ENCODE measurements around the gene SETD4.

The SETD4 gene

GRCh38 chr21:35991131-35991530 lies 69.2 kb downstream of the SETD4 start:
- H4K91ac ChIP-seq (ENCODE audit: low read length): no peak overlapping the region
- no peaks in the 10 kb centered on the region for H3K9me3 ChIP-seq (ENCODE audit: control insufficient read depth, low read length)
- no peaks in the 10 kb centered on the region for H3K36me3 ChIP-seq (ENCODE audit: control insufficient read depth in 1 of 2, insufficient read depth in 2 of 2, low read depth in 1 of 2, low read length in 2 of 2)
- H2BK120ac ChIP-seq (ENCODE audit: low read depth, low read length): no peak overlapping the region
- H4K8ac ChIP-seq (ENCODE audit: low read length): no peak overlapping the region
- no peak overlapping the region for H3K27ac ChIP-seq (ENCODE audit: low read length, poor library complexity, severe bottlenecking)
- DNase-seq: no peak
- no peak overlapping the region for H3K9ac ChIP-seq (ENCODE audit: low read length)
- no peak overlapping the region for H2BK12ac ChIP-seq (ENCODE audit: low read length in 2 of 2)
- no peak overlapping the region for H3K4me2 ChIP-seq (ENCODE audit: low read length, poor library complexity, severe bottlenecking)
- H3K4ac ChIP-seq (ENCODE audit: low read depth in 1 of 2, low read length in 2 of 2): no peak overlapping the region
- WGBS: 89% methylated on average over 6 of the region's 6 CpGs
- no peak overlapping the region for H2BK15ac ChIP-seq (ENCODE audit: low read depth, poor library complexity, severe bottlenecking)
- H3K14ac ChIP-seq (ENCODE audit: low read length in 2 of 2): no peak overlapping the region
- H3K79me1 ChIP-seq (replicated peaks; ENCODE audit: low read length, poor library complexity, severe bottlenecking): no peaks in the 10 kb centered on the region
- H3K27me3 ChIP-seq (ENCODE audit: control insufficient read depth in 1 of 2, insufficient read depth in 1 of 2, low read length in 2 of 2): peaks cover 10 to 35% of the 10 kb centered on the region in 2 experiments
- no peak overlapping the region for H2AFZ ChIP-seq (ENCODE audit: low read depth, low read length)
- no peak overlapping the region for H3K4me3 ChIP-seq (ENCODE audit: insufficient read depth in 1 of 2, low read depth in 1 of 2, low read length in 2 of 2)
- no peaks in the 10 kb centered on the region for H3K4me1 ChIP-seq (ENCODE audit: control insufficient read depth, insufficient read depth, low read depth, low read length)
- H3K23ac ChIP-seq (ENCODE audit: low read length in 2 of 2): no peak overlapping the region
- H3K18ac ChIP-seq (ENCODE audit: low read depth in 1 of 2, low read length in 2 of 2): no peak overlapping the region
- H2BK5ac ChIP-seq (ENCODE audit: low read depth, low read length, poor library complexity, severe bottlenecking): no peak overlapping the region
- H2AK5ac ChIP-seq (ENCODE audit: low read length, severe bottlenecking): no peak overlapping the region

GRCh38 chr21:35990609-35991008 lies 69.7 kb downstream of the SETD4 start:
- no peak overlapping the region for H2BK15ac ChIP-seq (ENCODE audit: low read depth, poor library complexity, severe bottlenecking)
- WGBS: 92% methylated on average over 7 of the region's 9 CpGs
- peaks cover 8 to 35% of the 10 kb centered on the region in 2 experiments for H3K27me3 ChIP-seq (ENCODE audit: control insufficient read depth in 1 of 2, insufficient read depth in 1 of 2, low read length in 2 of 2)

GRCh38 chr21:35989138-35989735 lies 71.1 kb downstream of the SETD4 start:
- 91% methylated on average over 9 of the region's 10 CpGs for WGBS
- H3K9me3 ChIP-seq (ENCODE audit: control insufficient read depth, low read length): no peaks in the 10 kb centered on the region

More at GRCh38 chr21:35990609-35991008, 69.7 kb downstream of the SETD4 start:
- no peak overlapping the region for H3K18ac ChIP-seq (ENCODE audit: low read depth in 1 of 2, low read length in 2 of 2)
- no peak overlapping the region for H3K14ac ChIP-seq (ENCODE audit: low read length in 2 of 2)
- H4K8ac ChIP-seq (ENCODE audit: low read length): no peak overlapping the region
- no peak for DNase-seq
- H4K91ac ChIP-seq (ENCODE audit: low read length): no peak overlapping the region
- H2BK120ac ChIP-seq (ENCODE audit: low read depth, low read length): no peak overlapping the region
- H3K4me2 ChIP-seq (ENCODE audit: low read length, poor library complexity, severe bottlenecking): no peak overlapping the region
- no peak overlapping the region for H3K9ac ChIP-seq (ENCODE audit: low read length)
- no peak overlapping the region for H2BK12ac ChIP-seq (ENCODE audit: low read length in 2 of 2)
- H3K9me3 ChIP-seq (ENCODE audit: control insufficient read depth, low read length): no peaks in the 10 kb centered on the region
- no peak overlapping the region for H2BK5ac ChIP-seq (ENCODE audit: low read depth, low read length, poor library complexity, severe bottlenecking)
- H3K4me1 ChIP-seq (ENCODE audit: control insufficient read depth, insufficient read depth, low read depth, low read length): no peaks in the 10 kb centered on the region
- no peak overlapping the region for H2AK5ac ChIP-seq (ENCODE audit: low read length, severe bottlenecking)
- H2AFZ ChIP-seq (ENCODE audit: low read depth, low read length): no peak overlapping the region
- H3K23ac ChIP-seq (ENCODE audit: low read length in 2 of 2): no peak overlapping the region
- H3K4me3 ChIP-seq (ENCODE audit: insufficient read depth in 1 of 2, low read depth in 1 of 2, low read length in 2 of 2): no peak overlapping the region
- no peak overlapping the region for H3K27ac ChIP-seq (ENCODE audit: low read length, poor library complexity, severe bottlenecking)
- H3K36me3 ChIP-seq (ENCODE audit: control insufficient read depth in 1 of 2, insufficient read depth in 2 of 2, low read depth in 1 of 2, low read length in 2 of 2): no peaks in the 10 kb centered on the region
- no peaks in the 10 kb centered on the region for H3K79me1 ChIP-seq (replicated peaks; ENCODE audit: low read length, poor library complexity, severe bottlenecking)
- no peak overlapping the region for H3K4ac ChIP-seq (ENCODE audit: low read depth in 1 of 2, low read length in 2 of 2)

GRCh38 chr21:35988416-35989137 lies 71.7 kb downstream of the SETD4 start:
- H3K4me3 ChIP-seq (ENCODE audit: insufficient read depth in 1 of 2, low read depth in 1 of 2, low read length in 2 of 2): peak overlapping the region in 1 of 2 experiments; percentile 56
- no peak overlapping the region for H2AK5ac ChIP-seq (ENCODE audit: low read length, severe bottlenecking)

More at GRCh38 chr21:35989138-35989735, 71.1 kb downstream of the SETD4 start:
- H2BK15ac ChIP-seq (ENCODE audit: low read depth, poor library complexity, severe bottlenecking): no peak overlapping the region
- no peak overlapping the region for H3K23ac ChIP-seq (ENCODE audit: low read length in 2 of 2)
- no peak overlapping the region for H2BK120ac ChIP-seq (ENCODE audit: low read depth, low read length)
- peaks cover 3% of the 10 kb centered on the region for H3K4me1 ChIP-seq (ENCODE audit: control insufficient read depth, insufficient read depth, low read depth, low read length)
- peak overlapping the region in 1 of 2 experiments; percentile 56 for H3K4me3 ChIP-seq (ENCODE audit: insufficient read depth in 1 of 2, low read depth in 1 of 2, low read length in 2 of 2)
- H2AK5ac ChIP-seq (ENCODE audit: low read length, severe bottlenecking): no peak overlapping the region
- H3K36me3 ChIP-seq (ENCODE audit: control insufficient read depth in 1 of 2, insufficient read depth in 2 of 2, low read depth in 1 of 2, low read length in 2 of 2): no peaks in the 10 kb centered on the region
- H4K91ac ChIP-seq (ENCODE audit: low read length): no peak overlapping the region
- peak overlapping the region; percentile 60 for H3K9ac ChIP-seq (ENCODE audit: low read length)
- H3K4ac ChIP-seq (ENCODE audit: low read depth in 1 of 2, low read length in 2 of 2): no peak overlapping the region
- no peak overlapping the region for H3K4me2 ChIP-seq (ENCODE audit: low read length, poor library complexity, severe bottlenecking)
- H2AFZ ChIP-seq (ENCODE audit: low read depth, low read length): no peak overlapping the region
- H3K27ac ChIP-seq (ENCODE audit: low read length, poor library complexity, severe bottlenecking): no peak overlapping the region
- H4K8ac ChIP-seq (ENCODE audit: low read length): no peak overlapping the region
- H2BK5ac ChIP-seq (ENCODE audit: low read depth, low read length, poor library complexity, severe bottlenecking): no peak overlapping the region
- H3K27me3 ChIP-seq (ENCODE audit: control insufficient read depth in 1 of 2, insufficient read depth in 1 of 2, low read length in 2 of 2): peaks cover 4 to 24% of the 10 kb centered on the region in 2 experiments
- no peak overlapping the region for H3K18ac ChIP-seq (ENCODE audit: low read depth in 1 of 2, low read length in 2 of 2)
- no peak for DNase-seq
- no peak overlapping the region for H3K14ac ChIP-seq (ENCODE audit: low read length in 2 of 2)
- H3K79me1 ChIP-seq (replicated peaks; ENCODE audit: low read length, poor library complexity, severe bottlenecking): no peaks in the 10 kb centered on the region
- H2BK12ac ChIP-seq (ENCODE audit: low read length in 2 of 2): no peak overlapping the region

More at GRCh38 chr21:35988416-35989137, 71.7 kb downstream of the SETD4 start:
- Histone ChIP-seq H2BK120ac (ENCODE audit: low read depth, low read length) (no peak overlapping the region), H3K27ac (ENCODE audit: low read length, poor library complexity, severe bottlenecking) (no peak overlapping the region), H3K9me3 (ENCODE audit: control insufficient read depth, low read length) (no peaks in the 10 kb centered on the region), H3K23ac (ENCODE audit: low read length in 2 of 2) (no peak overlapping the region), H3K9ac (ENCODE audit: low read length) (peak overlapping the region; percentile 60), H3K14ac (ENCODE audit: low read length in 2 of 2) (no peak overlapping the region), H2BK5ac (ENCODE audit: low read depth, low read length, poor library complexity, severe bottlenecking) (no peak overlapping the region), H3K79me1 (replicated peaks; ENCODE audit: low read length, poor library complexity, severe bottlenecking) (no peaks in the 10 kb centered on the region), H2AFZ (ENCODE audit: low read depth, low read length) (no peak overlapping the region), H2BK12ac (ENCODE audit: low read length in 2 of 2) (no peak overlapping the region), H3K27me3 (ENCODE audit: control insufficient read depth in 1 of 2, insufficient read depth in 1 of 2, low read length in 2 of 2) (peaks cover 4 to 20% of the 10 kb centered on the region in 2 experiments), H3K4me2 (ENCODE audit: low read length, poor library complexity, severe bottlenecking) (no peak overlapping the region), H3K4me1 (ENCODE audit: control insufficient read depth, insufficient read depth, low read depth, low read length) (peaks cover 3% of the 10 kb centered on the region), H4K8ac (ENCODE audit: low read length) (no peak overlapping the region), H2BK15ac (ENCODE audit: low read depth, poor library complexity, severe bottlenecking) (no peak overlapping the region), H3K36me3 (ENCODE audit: control insufficient read depth in 1 of 2, insufficient read depth in 2 of 2, low read depth in 1 of 2, low read length in 2 of 2) (no peaks in the 10 kb centered on the region), H3K18ac (ENCODE audit: low read depth in 1 of 2, low read length in 2 of 2) (no peak overlapping the region), H4K91ac (ENCODE audit: low read length) (no peak overlapping the region), H3K4ac (ENCODE audit: low read depth in 1 of 2, low read length in 2 of 2) (no peak overlapping the region)
- 81% methylated on average over 5 of the region's 6 CpGs for WGBS
- no peak for DNase-seq
